ENCODE data around the gene ORM2. TPM values are rescaled to one million over a fixed set of nuclear protein-coding genes. Genes with fewer than 3 reads are reported as not detected.

ORM2 gene
- total and polyA plus RNA-seq, 7 donors: 0.68 TPM; not detected in 6

GRCh38 chr9:114308361-114308950, 21.2 kb upstream of the ORM2 start:
- H3K36me3 ChIP-seq (ENCODE audit: insufficient read depth in 1 of 2, low read depth in 1 of 2): peaks cover 0 to 24% of the 10 kb centered on the region in 2 donors
- 87 to 95% (median 94%) methylated on average over 13 of the region's 13 CpGs for WGBS, 3 donors
- intact Hi-C loops (cut with DNase I): no loop called here
- no peak overlapping the region for H3K27ac ChIP-seq
- H3K27me3 ChIP-seq (ENCODE audit: insufficient read depth in 3 of 3, low read length in 2 of 3): no peaks in the 10 kb centered on the region
- no peaks in the 10 kb centered on the region for H3K4me1 ChIP-seq
- ATAC-seq (no peak), DNase-seq (no peak)
- H3K9me3 ChIP-seq: no peaks in the 10 kb centered on the region
- TF ChIP-seq, protein P1, sequence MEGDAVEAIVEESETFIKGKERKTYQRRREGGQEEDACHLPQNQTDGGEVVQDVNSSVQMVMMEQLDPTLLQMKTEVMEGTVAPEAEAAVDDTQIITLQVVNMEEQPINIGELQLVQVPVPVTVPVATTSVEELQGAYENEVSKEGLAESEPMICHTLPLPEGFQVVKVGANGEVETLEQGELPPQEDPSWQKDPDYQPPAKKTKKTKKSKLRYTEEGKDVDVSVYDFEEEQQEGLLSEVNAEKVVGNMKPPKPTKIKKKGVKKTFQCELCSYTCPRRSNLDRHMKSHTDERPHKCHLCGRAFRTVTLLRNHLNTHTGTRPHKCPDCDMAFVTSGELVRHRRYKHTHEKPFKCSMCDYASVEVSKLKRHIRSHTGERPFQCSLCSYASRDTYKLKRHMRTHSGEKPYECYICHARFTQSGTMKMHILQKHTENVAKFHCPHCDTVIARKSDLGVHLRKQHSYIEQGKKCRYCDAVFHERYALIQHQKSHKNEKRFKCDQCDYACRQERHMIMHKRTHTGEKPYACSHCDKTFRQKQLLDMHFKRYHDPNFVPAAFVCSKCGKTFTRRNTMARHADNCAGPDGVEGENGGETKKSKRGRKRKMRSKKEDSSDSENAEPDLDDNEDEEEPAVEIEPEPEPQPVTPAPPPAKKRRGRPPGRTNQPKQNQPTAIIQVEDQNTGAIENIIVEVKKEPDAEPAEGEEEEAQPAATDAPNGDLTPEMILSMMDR (IDR thresholded peaks at IDR 0.05): no peak
- no peak overlapping the region for H3K4me3 ChIP-seq

DNA sequence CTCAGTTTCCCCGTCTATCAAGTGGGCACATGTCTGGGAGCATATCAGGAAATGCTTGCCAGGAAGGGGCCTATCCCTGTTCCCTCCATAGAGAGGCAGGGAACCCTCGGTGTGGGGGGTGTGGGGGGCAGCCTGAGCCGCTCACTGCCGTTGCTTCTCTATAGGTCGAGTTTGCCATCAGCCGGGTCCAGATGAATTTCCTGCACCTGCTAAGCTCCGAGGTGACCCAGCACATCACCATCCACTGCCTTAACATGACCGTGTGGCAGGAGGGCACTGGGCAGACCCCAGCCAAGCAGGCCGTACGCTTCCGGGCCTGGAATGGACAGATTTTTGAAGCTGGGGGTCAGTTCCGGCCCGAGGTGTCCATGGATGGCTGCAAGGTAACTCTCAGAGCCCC, 20.6 kb upstream of the ORM2 start:
- intact Hi-C loops (cut with DNase I): no loop called here
- Histone ChIP-seq H3K36me3 (ENCODE audit: insufficient read depth in 1 of 2, low read depth in 1 of 2) (peaks cover 0 to 24% of the 10 kb centered on the region in 2 donors), H3K9me3 (no peaks in the 10 kb centered on the region), H3K4me1 (no peaks in the 10 kb centered on the region), H3K4me3 (no peak overlapping the region), H3K27ac (no peak overlapping the region), H3K27me3 (ENCODE audit: insufficient read depth in 3 of 3, low read length in 2 of 3) (no peaks in the 10 kb centered on the region)
- DNase-seq (no peak), ATAC-seq (no peak)
- 92 to 94% (median 93%) methylated on average over 13 of the region's 13 CpGs for WGBS, 3 donors
- TF ChIP-seq, protein P1 (IDR thresholded peaks at IDR 0.05): no peak

DNA sequence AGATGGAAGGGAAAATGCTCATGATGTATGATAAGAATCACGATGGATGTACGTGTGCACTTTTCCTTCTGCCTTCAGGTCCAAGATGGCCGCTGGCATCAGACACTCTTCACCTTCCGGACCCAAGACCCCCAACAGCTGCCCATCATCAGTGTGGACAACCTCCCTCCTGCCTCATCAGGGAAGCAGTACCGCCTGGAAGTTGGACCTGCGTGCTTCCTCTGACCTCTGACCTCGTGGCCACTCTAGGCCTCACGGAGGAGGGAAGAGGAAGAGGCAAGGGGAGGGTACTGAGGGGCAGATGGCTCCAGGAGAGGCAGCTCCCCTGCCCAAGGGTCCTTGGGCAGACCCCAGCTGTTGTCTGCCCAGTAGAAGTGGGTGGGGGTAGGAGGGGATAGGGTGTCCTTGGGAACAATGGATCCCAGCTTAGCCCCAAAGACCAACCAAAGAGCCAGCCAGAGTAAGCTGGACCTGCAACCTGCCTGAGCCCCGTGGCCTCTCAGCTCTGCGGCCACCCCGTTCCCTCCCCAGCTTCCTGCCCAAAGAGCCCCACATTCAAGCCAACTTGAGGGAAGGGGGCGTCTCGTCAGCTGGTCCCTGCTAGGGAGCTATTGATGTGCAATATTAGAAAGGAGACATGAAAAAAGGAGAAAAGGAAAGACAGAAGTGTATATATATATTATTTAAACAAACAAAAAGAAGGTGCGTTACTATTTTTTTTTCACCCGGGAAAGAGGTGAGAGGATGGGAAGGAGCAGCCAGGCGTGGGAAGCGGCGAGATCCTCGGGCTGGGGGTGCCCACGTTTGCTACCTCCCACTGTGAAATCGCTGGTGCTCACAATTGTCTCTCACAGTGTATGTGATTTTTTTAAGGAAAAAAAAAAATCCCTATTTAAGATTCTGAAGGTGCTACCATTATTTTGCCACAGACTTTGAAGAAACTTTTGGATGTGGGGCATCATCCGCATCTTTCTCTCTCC, 18.9 kb upstream of the ORM2 start:
- intact Hi-C loops (cut with DNase I): no loop called here
- peaks cover 0 to 24% of the 10 kb centered on the region in 2 donors for H3K36me3 ChIP-seq (ENCODE audit: insufficient read depth in 1 of 2, low read depth in 1 of 2)
- ATAC-seq (no peak), DNase-seq (no peak)
- H3K9me3 ChIP-seq: no peaks in the 10 kb centered on the region
- no peak overlapping the region for H3K27ac ChIP-seq
- 87 to 90% (median 89%) methylated on average over 22 of the region's 22 CpGs for WGBS, 3 donors
- H3K27me3 ChIP-seq (ENCODE audit: insufficient read depth in 3 of 3, low read length in 2 of 3): no peaks in the 10 kb centered on the region
- H3K4me3 ChIP-seq: no peak overlapping the region
- TF ChIP-seq, protein P1 (IDR thresholded peaks at IDR 0.05): no peak
- H3K4me1 ChIP-seq: no peaks in the 10 kb centered on the region

DNA sequence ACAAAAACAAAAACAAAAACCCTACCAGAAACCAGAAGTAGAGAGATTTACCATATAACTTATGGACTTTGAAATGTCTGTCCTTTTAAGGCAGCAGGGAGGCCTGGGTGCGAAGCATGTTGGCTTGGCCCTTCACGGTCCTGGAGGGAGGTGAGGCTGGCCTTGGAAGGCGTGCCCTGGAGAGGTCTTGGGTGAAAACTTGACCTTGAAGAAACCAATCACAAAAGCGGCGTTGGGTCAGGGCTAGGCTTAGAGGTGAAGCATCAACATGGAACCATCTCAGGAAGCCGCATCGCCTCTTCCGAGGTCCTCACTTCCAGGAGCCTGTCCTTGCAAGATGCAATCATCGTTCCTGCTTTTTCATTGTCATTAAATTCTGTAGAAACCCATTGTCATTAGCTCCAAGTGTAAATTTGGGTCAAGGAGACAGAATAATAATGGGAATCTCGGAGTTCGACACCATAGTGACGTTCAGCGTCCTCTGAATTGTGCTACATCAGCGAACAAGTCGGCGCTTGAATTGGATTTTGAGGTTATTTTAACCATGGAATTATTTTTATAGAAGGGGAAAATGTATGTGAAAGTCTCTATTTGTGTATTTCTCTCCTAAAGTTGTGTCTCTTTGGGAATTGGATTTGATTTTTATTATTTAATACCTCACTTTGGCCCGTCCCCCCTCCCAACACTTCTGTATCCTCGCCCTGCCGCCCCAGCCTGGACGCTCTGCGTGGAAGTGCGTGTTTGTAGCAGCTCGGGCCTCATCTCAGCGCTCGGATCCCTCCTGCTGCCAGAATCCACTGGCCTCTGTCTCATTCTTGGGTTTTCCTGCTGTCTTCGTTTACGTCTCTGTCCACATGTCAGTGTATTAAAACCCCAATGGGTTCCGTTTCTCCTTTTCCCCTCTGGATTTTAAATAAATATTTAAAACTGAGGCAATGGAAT, 17.8 kb upstream of the ORM2 start:
- H3K9me3 ChIP-seq: no peaks in the 10 kb centered on the region
- 89 to 94% (median 93%) methylated on average over 28 of the region's 28 CpGs for WGBS, 3 donors

More for the DNA sequence above, 17.8 kb upstream of the ORM2 start:
- TF ChIP-seq, protein P1 (IDR thresholded peaks at IDR 0.05): no peak
- no peak for DNase-seq
- ATAC-seq: no peak
- no peaks in the 10 kb centered on the region for H3K4me1 ChIP-seq
- intact Hi-C loops (cut with DNase I): no loop called here
- no peak overlapping the region for H3K4me3 ChIP-seq
- peaks cover 0 to 24% of the 10 kb centered on the region in 2 donors for H3K36me3 ChIP-seq (ENCODE audit: insufficient read depth in 1 of 2, low read depth in 1 of 2)
- H3K27ac ChIP-seq: no peak overlapping the region
- no peaks in the 10 kb centered on the region for H3K27me3 ChIP-seq (ENCODE audit: insufficient read depth in 3 of 3, low read length in 2 of 3)

Data from psoas muscle (tissue), 8 donors.